Endodermal cell (in vitro differentiated cells): ENCODE measurements around the gene ZCCHC17. TPM values are rescaled to one million over a fixed set of nuclear protein-coding genes. Genes with fewer than 3 reads are reported as not detected.

ENCODE experiments used
- DNase-seq: peaks from one replicate; pipeline ENCODE4 v3.0.0-alpha.2; 2017
- H3K27ac ChIP-seq: 2 replicates; pipeline ENCODE4 v1.5.1; 2013; ENCODE audit warnings: mild to moderate bottlenecking, low read depth, low read length, moderate library complexity
- H3K27me3 ChIP-seq: 2 replicates; pipeline ENCODE4 v1.6.1; 2013; ENCODE audit warnings: mild to moderate bottlenecking, low read length, moderate library complexity; ENCODE audit not compliant: insufficient read depth, control insufficient read depth, poor library complexity, severe bottlenecking
- H3K36me3 ChIP-seq: 2 replicates; pipeline ENCODE4 v1.7.0; 2013; ENCODE audit warnings: mild to moderate bottlenecking, low read length, moderate library complexity; ENCODE audit not compliant: control insufficient read depth, insufficient read depth
- H3K4me1 ChIP-seq: one replicate; pipeline ENCODE4 v1.7.0; 2013; ENCODE audit warnings: low read length; ENCODE audit not compliant: control insufficient read depth, insufficient read depth
- H3K4me3 ChIP-seq: 2 replicates; pipeline ENCODE4 v1.5.1; 2013; ENCODE audit warnings: mild to moderate bottlenecking, low read length, moderate library complexity
- H3K9ac ChIP-seq: 2 replicates; pipeline ENCODE4 v1.6.1; 2013; ENCODE audit warnings: mild to moderate bottlenecking, low read length, moderate library complexity; ENCODE audit not compliant: poor library complexity, severe bottlenecking; ENCODE audit errors: extremely low read depth
- H3K9me3 ChIP-seq: 2 replicates; pipeline ENCODE4 v1.6.1; 2013; ENCODE audit warnings: mild to moderate bottlenecking, low read length, moderate library complexity; ENCODE audit not compliant: control insufficient read depth
- H3K27ac Mint-ChIP-seq: 2 replicates; pipeline ENCODE4 v1.8.0; 2020; ENCODE audit warnings: mixed read lengths
- H3K27me3 Mint-ChIP-seq: 2 replicates; pipeline ENCODE4 v1.8.0; 2021; ENCODE audit warnings: mild to moderate bottlenecking, mixed read lengths; ENCODE audit not compliant: insufficient read depth
- H3K36me3 Mint-ChIP-seq: 2 replicates; pipeline ENCODE4 v1.8.0; 2020; ENCODE audit warnings: low read depth, mixed read lengths
- H3K4me1 Mint-ChIP-seq: 2 replicates; pipeline ENCODE4 v1.8.0; 2020; ENCODE audit warnings: mixed read lengths
- H3K4me3 Mint-ChIP-seq: 2 replicates; pipeline ENCODE4 v1.8.0; 2020; ENCODE audit warnings: mild to moderate bottlenecking, moderate library complexity, mixed read lengths
- H3K9me3 Mint-ChIP-seq: 2 replicates; pipeline ENCODE4 v1.8.0; 2020; ENCODE audit warnings: mild to moderate bottlenecking, mixed read lengths
- WGBS, 2 experiments: methylation state at CpG; one replicate each; pipeline versions ENCODE4 v1.1.5 to v1.1.7; 2013; ENCODE audit warnings: missing lambda C conversion rate in 2 of 2, mixed read lengths in 1 of 2; ENCODE audit not compliant: insufficient coverage in 1 of 2, insufficient read length in 1 of 2; 5-methylcytosine and 5-hydroxymethylcytosine counted together
- total RNA-seq, 2 donors: library from RNA; stranded (reverse); fragmentation: NEBNext Ultra II Directional in 1 of 2; extraction: Animal tissue kit (Norgen Biotek cat#: 25700) in 1 of 2; gene quantifications; 2 replicates in 1 of 2; 3 replicates in 1 of 2; pipeline ENCODE4 v1.2.1, GENCODE V29; 2021
- TF ChIP-seq, protein P1 (sequence below): fragments of 200-600 bp; sonication (generic); conservative IDR thresholded peaks from 2 replicates; pipeline ENCODE4 v1.5.0; 2021; ENCODE audit warnings: antibody characterized with exemption, mild to moderate bottlenecking

Gene ZCCHC17
- total RNA-seq, 2 donors from 2014 or later = 47.6 to 53.8 TPM

DNA sequence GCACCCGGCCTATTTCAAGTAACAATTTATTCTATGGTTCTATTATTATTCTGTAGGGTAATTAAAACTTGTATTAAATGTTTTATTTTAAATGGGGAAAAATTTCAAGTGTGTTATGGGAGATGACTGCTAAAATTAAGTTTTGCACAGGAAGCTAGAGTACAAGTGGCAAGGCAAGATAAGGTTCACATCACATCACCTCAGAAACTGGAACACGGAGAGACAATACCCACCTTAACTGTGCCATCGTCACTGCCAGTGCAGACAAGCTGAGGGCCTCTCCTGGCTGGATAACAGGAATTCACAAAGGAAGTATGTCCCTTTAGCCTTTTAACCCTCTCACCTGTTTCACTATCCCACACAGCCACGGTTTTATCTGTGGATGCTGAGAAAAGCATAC is 7.8 kb upstream of the ZCCHC17 start:
- Histone ChIP-seq H3K27ac (no peak overlapping the region), H3K27me3 (no peaks in the 10 kb centered on the region), H3K9ac (no peak overlapping the region), H3K4me3 (no peak overlapping the region), H3K4me1 (no peaks in the 10 kb centered on the region), H3K36me3 (peaks cover 81% of the 10 kb centered on the region), H3K9me3 (no peaks in the 10 kb centered on the region)
- H3K36me3 Mint-ChIP-seq = peaks cover 84% of the 10 kb centered on the region
- no peak overlapping the region for H3K4me3 Mint-ChIP-seq
- no peak overlapping the region for H3K27ac Mint-ChIP-seq
- H3K4me1 Mint-ChIP-seq = no peaks in the 10 kb centered on the region
- H3K27me3 Mint-ChIP-seq = no peaks in the 10 kb centered on the region
- TF ChIP-seq, protein P1, sequence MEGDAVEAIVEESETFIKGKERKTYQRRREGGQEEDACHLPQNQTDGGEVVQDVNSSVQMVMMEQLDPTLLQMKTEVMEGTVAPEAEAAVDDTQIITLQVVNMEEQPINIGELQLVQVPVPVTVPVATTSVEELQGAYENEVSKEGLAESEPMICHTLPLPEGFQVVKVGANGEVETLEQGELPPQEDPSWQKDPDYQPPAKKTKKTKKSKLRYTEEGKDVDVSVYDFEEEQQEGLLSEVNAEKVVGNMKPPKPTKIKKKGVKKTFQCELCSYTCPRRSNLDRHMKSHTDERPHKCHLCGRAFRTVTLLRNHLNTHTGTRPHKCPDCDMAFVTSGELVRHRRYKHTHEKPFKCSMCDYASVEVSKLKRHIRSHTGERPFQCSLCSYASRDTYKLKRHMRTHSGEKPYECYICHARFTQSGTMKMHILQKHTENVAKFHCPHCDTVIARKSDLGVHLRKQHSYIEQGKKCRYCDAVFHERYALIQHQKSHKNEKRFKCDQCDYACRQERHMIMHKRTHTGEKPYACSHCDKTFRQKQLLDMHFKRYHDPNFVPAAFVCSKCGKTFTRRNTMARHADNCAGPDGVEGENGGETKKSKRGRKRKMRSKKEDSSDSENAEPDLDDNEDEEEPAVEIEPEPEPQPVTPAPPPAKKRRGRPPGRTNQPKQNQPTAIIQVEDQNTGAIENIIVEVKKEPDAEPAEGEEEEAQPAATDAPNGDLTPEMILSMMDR = no peak
- 92 to 100% methylated on average over 2 of the region's 4 CpGs for WGBS, 2 experiments
- DNase-seq = no peak
- no peaks in the 10 kb centered on the region for H3K9me3 Mint-ChIP-seq

DNA sequence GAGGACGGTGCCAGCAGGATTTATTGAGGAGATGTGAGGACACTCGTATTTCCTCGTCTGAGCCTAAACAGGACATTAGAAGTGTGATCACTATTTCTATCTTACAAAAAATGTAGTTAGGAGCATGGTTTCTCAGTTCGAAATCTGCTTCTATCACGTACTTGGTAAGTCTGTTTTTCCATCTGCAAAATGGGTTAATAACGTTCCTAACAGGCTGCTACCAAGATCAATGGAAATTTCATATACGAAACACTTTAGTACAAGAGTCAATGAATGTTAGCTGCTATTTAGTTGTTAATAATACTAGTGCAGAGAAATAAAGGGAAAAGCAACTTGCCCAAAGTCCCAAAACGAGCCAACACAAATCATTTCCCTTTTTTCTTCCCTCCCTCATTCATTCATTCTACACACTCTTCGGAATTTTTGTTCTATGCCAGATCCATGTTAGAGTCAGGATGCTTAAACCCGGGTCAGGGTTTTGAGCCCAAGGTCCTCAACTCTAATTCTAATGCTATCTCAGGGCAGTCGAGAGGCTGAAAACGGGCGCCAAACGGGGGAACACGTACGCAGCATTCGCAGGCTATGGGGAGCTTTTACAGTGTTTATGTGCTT is 852 bp upstream of the ZCCHC17 start:
- Histone ChIP-seq H3K27me3 (no peaks in the 10 kb centered on the region), H3K9ac (peak overlapping the region; percentile 95), H3K4me3 (peak overlapping the region; percentile 99), H3K36me3 (peaks cover 36% of the 10 kb centered on the region), H3K27ac (peak overlapping the region; percentile 71), H3K4me1 (peaks cover 2% of the 10 kb centered on the region), H3K9me3 (no peaks in the 10 kb centered on the region)
- H3K27me3 Mint-ChIP-seq = no peaks in the 10 kb centered on the region
- 18 to 47% methylated on average over 7 to 17 of the region's 17 CpGs for WGBS, 2 experiments
- H3K27ac Mint-ChIP-seq = peak overlapping the region; percentile 70
- H3K4me3 Mint-ChIP-seq = no peak overlapping the region
- DNase-seq = no peak
- peaks cover 40% of the 10 kb centered on the region for H3K36me3 Mint-ChIP-seq
- TF ChIP-seq, protein P1 = no peak
- H3K9me3 Mint-ChIP-seq = no peaks in the 10 kb centered on the region
- H3K4me1 Mint-ChIP-seq = peaks cover 11% of the 10 kb centered on the region

DNA sequence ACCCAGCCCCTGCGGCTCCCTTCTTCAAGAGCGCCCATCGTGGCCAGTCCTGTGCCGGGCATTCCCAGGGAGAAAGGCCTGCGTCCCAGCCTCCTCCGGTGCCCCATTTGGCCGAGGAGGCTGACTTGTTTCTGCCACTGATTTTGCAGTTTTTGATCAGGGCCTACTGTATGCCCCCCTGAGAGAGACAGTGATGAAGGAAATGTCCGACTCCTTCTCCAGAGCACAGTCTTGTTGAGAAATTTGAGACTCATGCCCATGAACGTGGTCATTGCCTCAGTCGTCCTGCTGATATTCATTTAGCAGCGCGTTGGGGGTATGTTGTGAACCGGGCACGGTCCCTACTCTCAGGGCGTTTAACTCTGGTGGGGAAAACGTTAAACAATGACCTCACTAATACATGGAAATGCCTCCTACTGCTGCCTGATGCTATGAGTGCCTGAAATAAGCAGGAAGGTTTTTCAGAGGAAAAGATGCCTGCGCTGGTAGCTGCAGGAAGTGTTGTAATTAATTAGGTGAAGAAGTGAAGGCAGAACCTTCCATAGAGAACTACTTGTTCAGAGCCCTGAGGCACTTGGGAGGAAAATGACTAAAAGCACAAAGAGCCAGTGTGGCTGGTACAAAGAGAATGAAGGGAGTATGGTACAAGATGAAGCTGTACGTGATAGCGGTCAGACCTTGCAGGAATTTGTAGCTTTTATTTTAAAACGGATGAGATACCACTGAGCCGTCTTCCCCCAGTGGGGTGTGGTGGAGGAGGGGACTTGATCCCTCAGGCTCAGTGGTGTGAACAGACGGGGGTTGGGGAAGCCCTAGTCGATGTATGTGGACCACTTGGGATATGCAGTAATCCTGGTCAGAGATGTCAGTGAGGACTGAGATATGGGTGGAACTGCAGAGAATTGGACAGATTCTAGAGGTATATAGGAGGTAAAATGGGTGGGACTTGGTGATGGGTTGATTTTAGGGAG is 730 bp downstream of the ZCCHC17 start:
- Histone ChIP-seq H3K4me1 (peaks cover 2% of the 10 kb centered on the region), H3K27me3 (no peaks in the 10 kb centered on the region), H3K36me3 (peaks cover 30% of the 10 kb centered on the region), H3K4me3 (peak overlapping the region; percentile 99), H3K9ac (peak overlapping the region; percentile 86), H3K27ac (peak overlapping the region; percentile 74), H3K9me3 (no peaks in the 10 kb centered on the region)
- Mint-ChIP-seq H3K9me3 (no peaks in the 10 kb centered on the region), H3K4me1 (peaks cover 11% of the 10 kb centered on the region), H3K27ac (no peak overlapping the region), H3K36me3 (peaks cover 24% of the 10 kb centered on the region), H3K27me3 (no peaks in the 10 kb centered on the region), H3K4me3 (no peak overlapping the region)
- DNase-seq = peak; percentile 61
- TF ChIP-seq, protein P1 = no peak
- 9 to 14% methylated on average over 14 to 23 of the region's 23 CpGs for WGBS, 2 experiments
